DOHH2 (cell line): ENCODE measurements around the gene PLA2G1B.

Source experiments
- H3F3A ChIP-seq: fragments of 200-600 bp; sonication (generic), shearing (Covaris generic); 2 replicates; pipeline ENCODE4 v1.6.0; 2016; ENCODE audit warnings: antibody characterized with exemption, mild to moderate bottlenecking; ENCODE audit not compliant: control insufficient read depth, insufficient read depth
- H3K27ac ChIP-seq: fragments of 200-600 bp; sonication (generic); 2 replicates; pipeline ENCODE4 v1.5.1; 2014; ENCODE audit warnings: low read depth, mild to moderate bottlenecking, low read length, moderate library complexity
- H3K27me3 ChIP-seq: fragments of 200-600 bp; sonication (generic); 2 replicates; pipeline ENCODE4 v1.6.1; 2014; ENCODE audit warnings: mild to moderate bottlenecking, low read length, mixed read lengths; ENCODE audit not compliant: control insufficient read depth
- H3K36me3 ChIP-seq: fragments of 200-600 bp; sonication (generic); 2 replicates; pipeline ENCODE4 v1.6.1; 2014; ENCODE audit warnings: mild to moderate bottlenecking, low read length, moderate library complexity, mixed read lengths; ENCODE audit not compliant: control insufficient read depth
- H3K4me1 ChIP-seq: fragments of 200-600 bp; sonication (generic); 2 replicates; pipeline ENCODE4 v1.6.1; 2014; ENCODE audit warnings: mild to moderate bottlenecking, low read length, mixed read lengths; ENCODE audit not compliant: control insufficient read depth
- H3K4me2 ChIP-seq: fragments of 200-600 bp; sonication (generic); 2 replicates; pipeline ENCODE4 v1.6.0; 2014; ENCODE audit warnings: mild to moderate bottlenecking, low read length, moderate library complexity
- H3K4me3 ChIP-seq: fragments of 200-600 bp; sonication (generic); 2 replicates; pipeline ENCODE4 v1.5.1; 2014; ENCODE audit warnings: mild to moderate bottlenecking, low read length, mixed read lengths
- H3K79me2 ChIP-seq: fragments of 200-600 bp; sonication (generic); 2 replicates; pipeline ENCODE4 v1.6.1; 2014; ENCODE audit warnings: mild to moderate bottlenecking, low read length, mixed read lengths; ENCODE audit not compliant: control insufficient read depth
- H3K9me2 ChIP-seq: fragments of 200-600 bp; sonication (generic); replicated peaks from 2 replicates; pipeline ENCODE4 v1.6.1; 2014; ENCODE audit warnings: mild to moderate bottlenecking, low read length, mixed read lengths; ENCODE audit not compliant: control insufficient read depth
- H3K9me3 ChIP-seq: fragments of 200-600 bp; sonication (generic); 2 replicates; pipeline ENCODE4 v1.6.1; 2014; ENCODE audit warnings: antibody characterized with exemption, low read length, mixed read lengths; ENCODE audit not compliant: control insufficient read depth, insufficient read depth
- H4K20me1 ChIP-seq: fragments of 200-600 bp; sonication (generic); 2 replicates; pipeline ENCODE4 v1.6.0; 2014; ENCODE audit warnings: low read depth, mild to moderate bottlenecking, antibody characterized with exemption, low read length, moderate library complexity; ENCODE audit not compliant: control insufficient read depth, insufficient read depth
- EZH2phosphoT487 ChIP-seq: fragments of 200-600 bp; sonication (generic); IDR thresholded peaks from 2 replicates; pipeline ENCODE4 v1.6.1; 2017; ENCODE audit warnings: borderline replicate concordance, mild to moderate bottlenecking, antibody characterized with exemption, low read length, moderate library complexity, mixed read lengths
- TF ChIP-seq, protein P1 (sequence below): fragments of 200-600 bp; sonication (generic); IDR thresholded peaks from one replicate; pipeline ENCODE4 v1.5.1; 2014; ENCODE audit warnings: antibody characterized with exemption, mild to moderate bottlenecking, low read depth, low read length; ENCODE audit not compliant: poor library complexity, severe bottlenecking

Gene PLA2G1B

DNA sequence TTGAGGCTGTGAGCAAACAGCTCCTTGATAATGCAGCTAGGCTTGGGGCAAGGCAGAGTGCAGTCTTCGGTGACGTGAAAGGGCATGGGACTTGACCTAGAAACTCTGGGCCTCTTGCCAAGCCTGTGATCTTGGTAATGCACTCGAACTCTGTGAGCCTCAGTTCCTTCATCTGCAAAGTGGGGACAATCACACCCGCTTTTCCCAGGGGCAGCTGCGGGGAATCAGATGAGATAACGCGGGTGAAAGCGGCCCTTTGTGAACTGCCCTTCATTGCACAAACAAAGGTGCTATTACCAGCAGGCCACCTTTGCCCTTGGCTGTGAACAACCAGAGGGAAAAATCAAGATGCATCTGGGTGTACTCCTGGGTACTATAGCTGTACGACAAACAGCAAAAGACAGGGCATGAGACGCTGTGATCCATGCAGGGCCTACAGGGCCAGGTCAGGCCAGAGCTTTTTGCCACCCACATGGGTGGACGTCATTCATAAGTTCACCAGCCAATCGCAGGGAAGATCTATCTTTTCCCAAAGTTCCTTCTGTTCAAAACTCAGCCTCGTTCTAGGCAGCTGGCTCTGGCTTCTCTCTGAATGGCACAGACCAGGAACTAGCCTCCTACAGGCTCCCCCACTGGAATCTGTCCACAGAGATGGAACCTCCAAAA, 38.2 kb upstream of the PLA2G1B start:
- Histone ChIP-seq H3K27me3 (peaks cover 32% of the 10 kb centered on the region), H3K36me3 (no peaks in the 10 kb centered on the region), H3K4me1 (no peaks in the 10 kb centered on the region), H3K27ac (no peak overlapping the region), H3F3A (no peaks in the 10 kb centered on the region), H3K4me2 (no peak overlapping the region), H3K9me3 (no peaks in the 10 kb centered on the region), H3K79me2 (no peaks in the 10 kb centered on the region), H3K4me3 (no peak overlapping the region), H3K9me2 (no peaks in the 10 kb centered on the region), H4K20me1 (no peaks in the 10 kb centered on the region)
- TF ChIP-seq, protein P1, sequence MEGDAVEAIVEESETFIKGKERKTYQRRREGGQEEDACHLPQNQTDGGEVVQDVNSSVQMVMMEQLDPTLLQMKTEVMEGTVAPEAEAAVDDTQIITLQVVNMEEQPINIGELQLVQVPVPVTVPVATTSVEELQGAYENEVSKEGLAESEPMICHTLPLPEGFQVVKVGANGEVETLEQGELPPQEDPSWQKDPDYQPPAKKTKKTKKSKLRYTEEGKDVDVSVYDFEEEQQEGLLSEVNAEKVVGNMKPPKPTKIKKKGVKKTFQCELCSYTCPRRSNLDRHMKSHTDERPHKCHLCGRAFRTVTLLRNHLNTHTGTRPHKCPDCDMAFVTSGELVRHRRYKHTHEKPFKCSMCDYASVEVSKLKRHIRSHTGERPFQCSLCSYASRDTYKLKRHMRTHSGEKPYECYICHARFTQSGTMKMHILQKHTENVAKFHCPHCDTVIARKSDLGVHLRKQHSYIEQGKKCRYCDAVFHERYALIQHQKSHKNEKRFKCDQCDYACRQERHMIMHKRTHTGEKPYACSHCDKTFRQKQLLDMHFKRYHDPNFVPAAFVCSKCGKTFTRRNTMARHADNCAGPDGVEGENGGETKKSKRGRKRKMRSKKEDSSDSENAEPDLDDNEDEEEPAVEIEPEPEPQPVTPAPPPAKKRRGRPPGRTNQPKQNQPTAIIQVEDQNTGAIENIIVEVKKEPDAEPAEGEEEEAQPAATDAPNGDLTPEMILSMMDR, result no peak
- TF ChIP-seq EZH2phosphoT487, result no peak

GRCh38 chr12:120364487-120364886, 36.9 kb upstream of the PLA2G1B start:
- H3K36me3 ChIP-seq, result no peaks in the 10 kb centered on the region

GRCh38 chr12:120363274-120363855, 35.8 kb upstream of the PLA2G1B start:
- H4K20me1 ChIP-seq, result no peaks in the 10 kb centered on the region
- no peak overlapping the region for H3K27ac ChIP-seq
- no peaks in the 10 kb centered on the region for H3K9me2 ChIP-seq
- H3K36me3 ChIP-seq, result no peaks in the 10 kb centered on the region
- peaks cover 21% of the 10 kb centered on the region for H3K27me3 ChIP-seq
- no peaks in the 10 kb centered on the region for H3K9me3 ChIP-seq
- H3K79me2 ChIP-seq, result no peaks in the 10 kb centered on the region
- H3F3A ChIP-seq, result no peaks in the 10 kb centered on the region
- no peaks in the 10 kb centered on the region for H3K4me1 ChIP-seq
- no peak overlapping the region for H3K4me3 ChIP-seq
- H3K4me2 ChIP-seq, result no peak overlapping the region
- TF ChIP-seq EZH2phosphoT487, result no peak
- TF ChIP-seq, protein P1, result no peak

More at GRCh38 chr12:120364487-120364886, 36.9 kb upstream of the PLA2G1B start:
- no peak overlapping the region for H3K27ac ChIP-seq
- H3K9me2 ChIP-seq, result no peaks in the 10 kb centered on the region
- no peaks in the 10 kb centered on the region for H4K20me1 ChIP-seq
- no peak for TF ChIP-seq EZH2phosphoT487
- TF ChIP-seq, protein P1, result no peak
- no peaks in the 10 kb centered on the region for H3F3A ChIP-seq
- no peaks in the 10 kb centered on the region for H3K9me3 ChIP-seq
- no peak overlapping the region for H3K4me3 ChIP-seq
- H3K27me3 ChIP-seq, result peaks cover 19% of the 10 kb centered on the region
- no peak overlapping the region for H3K4me2 ChIP-seq
- H3K4me1 ChIP-seq, result no peaks in the 10 kb centered on the region
- H3K79me2 ChIP-seq, result no peaks in the 10 kb centered on the region
